T follicular helper cell (primary cell): ENCODE measurements around the gene KRTAP12-1.
"Not testable (repeated sequence)": the region's sequence is repeated elsewhere in the genome, so short reads cannot be mapped to it uniquely, and the experiment has no call there.

Experiments
- DNase-seq: peaks from one replicate; pipeline ENCODE4 v3.0.0-alpha.2; 2020; ENCODE audit warnings: low read depth

The KRTAP12-1 gene

DNA sequence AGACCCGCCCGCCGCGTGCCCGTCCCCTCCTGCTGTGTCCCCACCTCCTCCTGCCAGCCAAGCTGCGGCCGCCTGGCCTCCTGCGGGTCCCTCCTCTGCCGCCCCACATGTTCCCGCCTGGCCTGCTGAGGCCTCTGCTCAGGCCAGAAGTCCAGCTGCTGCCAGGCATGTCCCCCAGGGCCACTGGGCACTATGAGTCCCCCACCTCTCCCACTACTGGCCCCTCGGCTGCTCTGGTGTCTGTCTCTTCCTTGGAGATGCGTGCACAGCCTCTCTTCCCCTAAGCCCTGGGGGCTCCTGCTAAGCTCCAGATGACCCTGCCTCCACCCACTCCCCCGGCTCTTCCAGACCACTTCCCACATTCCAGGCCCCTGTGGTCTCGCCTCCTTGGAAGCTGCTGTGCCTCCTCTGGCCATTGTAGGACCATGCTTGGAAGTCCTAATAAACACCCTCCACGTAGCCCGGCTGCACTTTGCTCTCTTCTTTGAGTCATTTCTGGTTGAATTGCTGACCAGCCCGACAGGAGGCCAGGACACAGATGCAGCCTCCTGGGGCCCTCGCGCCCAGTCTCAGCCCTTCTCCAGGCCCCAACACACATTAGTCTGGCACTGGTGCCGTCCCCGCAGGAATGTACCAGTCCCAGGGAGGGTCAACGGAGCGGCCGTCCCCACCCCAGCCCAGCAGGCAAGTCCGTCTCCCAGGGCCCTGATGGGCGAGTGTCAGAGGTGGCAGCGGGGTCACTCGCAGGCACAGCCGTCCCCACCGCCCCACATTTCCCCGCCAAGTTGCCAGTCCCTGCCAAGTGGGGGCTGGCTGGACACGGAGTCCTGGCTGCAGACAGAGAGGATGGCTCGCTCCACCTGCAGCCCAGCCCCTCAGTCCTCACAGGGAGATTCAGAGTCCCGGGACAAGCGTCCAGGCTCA is 16.1 kb upstream of the KRTAP12-1 start:
- no peak for DNase-seq

- not testable (repeated sequence) for DNase-seq
Observed at GRCh38 chr21:44697172-44697810, 15.3 kb upstream of the KRTAP12-1 start, which contains the start of gene KRTAP10-12. TSS of gene KRTAP10-12 (plus strand) at chr21:44697172. CDS start at chr21:44697202, 30 bp downstream.

DNA sequence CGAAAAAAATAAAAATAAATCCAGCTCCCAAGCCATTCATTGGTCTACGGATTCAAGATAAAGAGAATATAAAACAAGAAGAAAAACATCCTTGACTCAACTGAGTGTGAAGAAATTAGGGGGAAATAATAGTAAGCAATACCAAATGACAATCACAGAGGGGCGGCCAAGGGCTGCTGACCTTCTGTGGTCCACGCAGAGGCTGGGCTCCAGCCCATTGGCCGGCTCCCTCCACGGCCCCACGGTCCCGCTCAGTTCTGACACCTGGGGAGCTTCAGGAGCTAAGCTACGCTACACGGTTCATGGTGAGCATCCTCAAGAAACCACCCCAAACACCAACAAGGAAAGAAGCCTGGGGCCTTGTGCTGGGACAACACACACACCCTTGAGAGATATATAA is 14.6 kb upstream of the KRTAP12-1 start:
- no peak for DNase-seq

- DNase-seq, result no peak
Observed at GRCh38 chr21:44695641-44696040, 13.7 kb upstream of the KRTAP12-1 start.

- no peak for DNase-seq
Observed at GRCh38 chr21:44695184-44695583, 13.2 kb upstream of the KRTAP12-1 start.

- no peak for DNase-seq
Observed at GRCh38 chr21:44694776-44695175, 12.8 kb upstream of the KRTAP12-1 start.

- no peak for DNase-seq
Observed at GRCh38 chr21:44692798-44693512, 11.0 kb upstream of the KRTAP12-1 start.

GRCh38 chr21:44691686-44692085 is 9.7 kb upstream of the KRTAP12-1 start:
- DNase-seq, result no peak

DNA sequence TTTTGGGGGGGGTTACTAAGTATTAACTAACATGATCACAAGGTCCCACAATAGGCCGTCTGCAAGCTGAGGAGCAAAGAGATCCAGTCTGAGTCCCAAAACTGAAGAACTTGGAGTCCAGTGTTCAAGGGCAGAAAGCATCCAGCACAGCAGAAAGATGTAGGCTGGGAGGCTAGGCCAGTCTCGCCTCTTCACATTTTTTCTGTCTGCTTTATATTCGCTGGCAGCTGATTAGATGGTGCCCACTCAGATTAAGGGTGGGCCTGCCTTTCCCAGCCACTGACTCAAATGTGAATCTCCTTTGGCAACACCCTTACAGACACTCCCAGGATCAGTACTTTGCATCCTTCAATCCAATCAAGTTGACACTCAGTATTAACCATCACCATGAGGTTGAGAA is 7.8 kb upstream of the KRTAP12-1 start:
- DNase-seq, result not testable (repeated sequence)

DNA sequence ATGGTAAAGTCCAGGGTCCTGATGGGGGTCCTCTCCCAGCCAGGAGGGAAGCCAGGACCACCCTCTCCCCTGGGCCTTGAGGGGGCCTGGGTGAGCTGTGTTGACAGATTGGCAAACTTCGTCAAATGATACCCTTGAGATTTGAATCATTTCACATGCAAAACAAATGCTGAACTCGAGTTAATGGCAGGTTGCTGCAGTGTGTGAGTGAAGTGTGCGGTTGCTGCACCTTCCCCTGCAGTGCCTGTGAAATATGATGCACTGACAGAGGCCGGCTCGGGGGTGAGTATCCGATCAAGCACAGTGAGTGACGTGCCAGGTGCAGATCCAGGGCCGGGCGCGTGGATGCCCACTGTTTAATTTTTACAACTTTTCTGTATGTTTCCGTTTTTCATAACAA is 5.7 kb upstream of the KRTAP12-1 start:
- DNase-seq, result no peak

GRCh38 chr21:44686843-44687561 is 5.0 kb upstream of the KRTAP12-1 start:
- no peak for DNase-seq

DNA sequence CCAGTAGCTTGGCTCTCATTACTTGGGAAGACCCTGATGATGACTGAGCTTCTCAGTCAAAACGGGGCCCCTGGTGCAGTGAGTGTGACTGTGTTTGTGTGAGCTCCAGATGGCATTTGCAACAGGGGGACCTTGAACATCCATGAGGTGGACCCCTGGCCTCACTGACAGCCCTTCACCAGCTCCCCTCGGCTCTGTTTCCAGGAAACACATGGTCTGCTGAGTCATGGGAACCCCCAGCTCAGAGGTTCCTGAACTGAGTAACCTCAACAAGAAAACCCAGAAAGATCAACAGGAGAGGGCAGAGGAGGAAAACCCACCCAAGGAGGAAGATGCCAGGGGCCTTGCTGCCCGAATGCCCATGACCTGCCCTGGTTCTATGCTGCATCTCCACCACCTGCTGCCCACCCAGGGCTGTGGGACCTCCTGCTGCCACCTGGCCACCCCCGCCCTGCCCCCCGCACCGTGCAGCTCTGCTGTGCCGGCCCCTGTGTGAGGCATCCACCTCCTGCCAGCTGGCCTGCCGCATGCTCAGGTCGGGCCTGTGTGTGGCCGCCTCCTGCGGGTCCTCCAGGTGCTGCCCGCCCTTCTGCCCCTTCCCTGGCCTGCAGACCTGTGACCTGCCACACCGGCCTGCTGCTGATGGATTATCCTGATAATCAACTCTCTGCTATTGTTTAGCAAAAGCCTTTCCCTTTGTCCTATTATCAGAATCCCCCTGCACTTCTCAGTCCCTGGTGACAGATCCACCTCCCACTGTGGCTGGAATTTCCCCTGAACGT is 4.2 kb upstream of the KRTAP12-1 start:
- DNase-seq, result no peak

DNA sequence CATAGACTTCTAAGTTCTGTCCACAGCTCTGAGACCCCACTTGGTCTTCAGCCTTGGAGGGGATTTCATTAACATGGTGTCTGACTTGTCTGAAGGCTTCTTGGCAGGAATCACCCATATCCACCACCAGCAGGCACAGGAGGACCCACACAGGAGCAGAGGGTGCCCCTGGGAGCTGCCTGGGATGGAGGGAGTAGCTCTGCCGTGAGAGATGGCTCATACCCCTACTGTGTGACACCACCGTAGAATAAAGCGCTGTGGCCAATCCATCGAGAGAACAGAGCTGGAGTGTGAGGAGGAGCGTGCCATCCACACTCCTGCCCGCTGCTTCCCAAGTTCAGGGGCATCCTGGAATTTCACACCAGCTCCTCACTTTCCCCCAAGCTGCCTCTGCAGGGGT is 3.1 kb upstream of the KRTAP12-1 start:
- DNase-seq, result not testable (repeated sequence)

DNA sequence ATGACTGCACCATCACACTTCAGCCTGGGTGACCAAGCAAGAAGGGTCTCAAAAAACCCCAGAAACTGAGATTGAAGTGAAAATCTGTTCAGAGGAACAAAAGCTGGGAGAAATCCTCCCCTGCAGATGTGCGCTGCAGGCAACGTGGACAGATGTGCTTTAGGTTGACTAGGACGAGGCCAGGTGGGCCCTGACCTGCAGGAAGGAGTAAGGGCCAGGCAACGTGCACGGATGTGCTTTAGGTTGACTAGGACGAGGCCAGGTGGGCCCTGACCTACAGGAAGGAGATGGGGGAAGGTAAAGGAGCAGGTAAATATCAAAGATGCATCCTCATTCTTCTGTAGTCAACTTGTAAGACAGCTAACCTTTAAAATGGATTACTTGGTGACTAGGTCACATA is 2.5 kb upstream of the KRTAP12-1 start:
- no peak for DNase-seq

- DNase-seq, result no peak
Observed at GRCh38 chr21:44684077-44684476, 2.1 kb upstream of the KRTAP12-1 start.

DNA sequence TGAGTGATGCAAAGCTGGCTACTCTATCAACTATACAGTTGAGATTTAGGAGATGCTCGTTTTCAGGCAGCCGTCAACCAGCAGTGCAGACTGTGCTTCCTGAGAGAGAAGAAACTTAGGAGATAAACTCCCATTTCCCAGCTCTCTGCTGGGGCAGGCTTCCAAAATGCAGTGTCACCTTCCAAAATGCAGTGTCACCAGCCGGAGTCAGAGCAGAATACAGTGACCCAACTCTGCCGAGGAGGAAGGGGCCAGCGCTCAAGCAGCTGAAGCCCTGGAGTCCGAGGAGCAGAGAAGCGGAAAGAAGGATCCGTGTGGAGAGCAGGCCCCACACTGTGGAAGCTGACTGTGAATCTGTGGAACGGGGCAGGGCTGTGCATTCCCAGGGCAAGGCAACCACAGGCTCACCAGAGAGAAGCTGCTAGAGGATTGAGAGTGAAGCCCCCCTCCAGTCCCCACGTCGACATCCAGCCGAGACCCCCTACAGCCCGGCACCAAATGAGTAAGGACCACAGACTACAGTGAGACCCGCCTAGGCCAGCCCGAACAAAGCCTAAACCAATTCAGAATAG is 703 bp upstream of the KRTAP12-1 start:
- no peak for DNase-seq

DNA sequence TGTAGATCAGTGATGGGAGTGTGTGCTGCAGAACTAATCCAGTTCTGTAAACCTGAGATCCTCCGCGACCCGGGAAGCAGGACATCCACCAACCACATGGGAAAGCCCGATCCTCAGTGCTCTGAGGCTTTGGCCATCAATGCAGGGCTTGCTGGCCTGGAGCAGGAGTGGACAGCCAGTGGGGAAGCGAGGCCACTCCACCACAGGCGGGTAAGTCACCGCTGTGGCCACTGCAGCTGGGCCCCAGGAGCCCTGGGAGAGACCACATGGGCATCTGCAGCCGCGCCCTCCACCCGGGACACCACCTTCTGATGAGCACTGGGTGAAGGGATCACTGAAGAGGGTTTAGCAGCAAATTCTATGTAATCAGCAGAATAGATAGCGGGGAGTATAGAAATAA is 811 bp downstream of the KRTAP12-1 start:
- no peak for DNase-seq

DNA sequence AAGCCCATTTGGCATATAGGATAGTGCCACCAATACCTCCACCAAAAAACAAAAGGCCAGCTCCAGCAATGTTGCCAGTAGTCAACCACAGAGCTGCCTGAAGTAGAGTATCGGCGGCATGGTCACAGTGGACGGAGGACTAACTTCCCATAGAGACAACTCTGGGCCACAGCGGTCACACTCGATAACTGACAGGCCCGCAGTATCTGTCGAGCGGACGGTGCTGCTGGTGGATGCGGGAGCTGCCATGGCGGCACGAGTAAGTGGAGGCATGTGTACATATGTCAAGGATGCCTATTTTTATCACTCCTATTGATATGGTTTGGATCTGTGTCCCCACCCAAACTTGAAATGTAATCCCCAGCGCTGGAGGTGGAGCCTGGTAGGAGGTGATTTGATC is 4.1 kb downstream of the KRTAP12-1 start:
- DNase-seq, result no peak

DNA sequence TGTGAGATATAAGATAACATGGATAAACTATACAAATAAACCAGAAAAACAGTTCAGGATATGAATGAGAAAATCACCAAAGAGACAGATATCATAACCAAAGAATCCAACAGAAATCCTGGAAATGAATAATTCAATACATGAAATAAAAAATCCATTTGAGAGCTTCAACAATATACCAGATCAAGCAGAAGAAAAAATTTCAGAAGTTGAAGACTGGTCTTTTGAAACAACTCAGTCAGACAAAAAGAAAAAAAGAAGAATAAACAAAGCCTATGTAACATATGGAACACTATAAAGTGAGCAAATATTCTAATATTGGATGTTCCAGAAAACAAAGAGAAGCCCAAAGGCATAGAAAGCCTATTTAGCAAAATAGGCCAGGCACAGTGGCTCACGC is 10.1 kb downstream of the KRTAP12-1 start:
- DNase-seq, result no peak

DNA sequence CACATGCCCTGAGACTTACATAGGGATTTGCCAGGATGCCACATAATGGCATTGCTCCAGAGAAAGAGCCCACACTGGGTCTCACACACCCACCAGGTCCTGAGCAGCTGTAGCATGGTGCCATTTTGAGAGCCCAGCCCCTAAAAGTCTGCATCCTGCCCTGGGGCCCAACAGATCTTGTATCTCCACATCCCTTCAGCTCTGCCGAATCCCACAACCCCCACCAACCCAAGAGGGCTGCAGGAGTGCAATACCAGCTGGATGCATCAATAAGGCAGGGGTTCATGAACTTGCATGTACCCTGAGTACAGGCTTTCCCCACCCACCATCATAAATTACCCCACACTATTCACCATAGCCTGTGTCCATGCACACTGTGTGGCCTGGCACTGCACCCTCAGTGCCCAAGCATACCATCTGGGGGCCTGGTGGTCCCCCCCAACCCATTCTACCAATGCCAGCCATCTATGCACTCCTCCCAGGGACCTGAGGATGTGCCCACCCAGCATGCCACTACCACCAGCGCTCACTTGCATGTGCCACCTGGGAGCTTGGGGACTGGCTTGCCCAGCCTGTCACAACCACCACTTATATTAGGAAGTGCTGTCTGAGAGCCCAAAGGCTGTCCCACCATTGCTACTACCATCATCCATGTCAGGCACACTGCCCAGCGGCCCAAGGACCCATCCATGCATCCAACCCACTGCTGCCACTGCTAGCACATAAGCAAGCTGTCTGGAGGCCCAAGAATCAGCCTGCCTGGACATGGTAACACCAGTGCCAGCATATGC is 11.1 kb downstream of the KRTAP12-1 start:
- no peak for DNase-seq
